ENCODE data around the gene MACROD2. TPM values are rescaled to one million over a fixed set of nuclear protein-coding genes. Genes with fewer than 3 reads are reported as not detected.

MACROD2 gene
- total RNA-seq, 1 experiment from 2014 or later, result 1.6 TPM

GRCh38 chr20:14751191-14751590 is 755.9 kb downstream of the MACROD2 start:
- Histone ChIP-seq H3K79me1 (ENCODE audit: insufficient read depth, low read depth, low read length, poor library complexity, severe bottlenecking) (no peaks in the 10 kb centered on the region), H2BK120ac (ENCODE audit: low read depth, low read length, poor library complexity, severe bottlenecking) (no peak overlapping the region), H4K5ac (ENCODE audit: insufficient read length, low read depth, low read length) (no peak overlapping the region), H3K23ac (ENCODE audit: insufficient read length, low read depth, low read length) (no peak overlapping the region), H3K4ac (ENCODE audit: low read depth, low read length) (no peak overlapping the region), H3K56ac (ENCODE audit: insufficient read length, low read depth, low read length) (no peak overlapping the region), H2AFZ (ENCODE audit: low read length) (no peak overlapping the region), H2BK5ac (ENCODE audit: insufficient read length, low read length) (no peak overlapping the region), H3K4me2 (ENCODE audit: insufficient read depth, insufficient read length, low read length) (no peak overlapping the region), H2BK20ac (ENCODE audit: low read depth, low read length, poor library complexity, severe bottlenecking) (no peak overlapping the region), H4K20me1 (ENCODE audit: control insufficient read depth, insufficient read depth, insufficient read length) (no peaks in the 10 kb centered on the region), H3K9ac (ENCODE audit: extremely low read depth, insufficient read length, low read length) (no peak overlapping the region), H3T11ph (ENCODE audit: low read length) (no peak overlapping the region), H2BK15ac (ENCODE audit: low read depth, low read length) (no peak overlapping the region), H2BK12ac (ENCODE audit: insufficient read length, low read depth, low read length) (no peak overlapping the region), H3K27ac (ENCODE audit: insufficient read length, low read depth, low read length) (no peak overlapping the region), H3K14ac (ENCODE audit: insufficient read depth, low read length) (no peak overlapping the region), H3K4me1 (ENCODE audit: insufficient read depth, low read length) (no peaks in the 10 kb centered on the region), H3K23me2 (ENCODE audit: insufficient read length, low read depth, low read length, poor library complexity, severe bottlenecking) (no peaks in the 10 kb centered on the region), H3K27me3 (ENCODE audit: insufficient read depth, low read length) (no peaks in the 10 kb centered on the region), H2AK5ac (ENCODE audit: insufficient read length, low read length) (no peak overlapping the region), H3K9me3 (ENCODE audit: control insufficient read depth, low read depth, low read length) (no peaks in the 10 kb centered on the region), H4K8ac (replicated peaks; ENCODE audit: insufficient read length, low read depth, low read length) (no peak overlapping the region), H3K79me2 (ENCODE audit: insufficient read depth, low read length) (no peaks in the 10 kb centered on the region), H4K91ac (ENCODE audit: insufficient read length, low read depth, low read length) (no peak overlapping the region), H3K18ac (ENCODE audit: insufficient read length, low read depth, low read length) (no peak overlapping the region)
- H3K4me3 Mint-ChIP-seq, result no peak overlapping the region
- no CpG with 5 or more reads among the region's 1 CpG for WGBS (ENCODE audit: extremely low coverage, insufficient read length, low lambda C conversion rate)
- H3K4me1 Mint-ChIP-seq, result peaks cover under 1% of the 10 kb centered on the region in 2 experiments; a peak in 2 of 4 replicates
- no peaks in the 10 kb centered on the region for H3K9me3 Mint-ChIP-seq
- H3K27ac Mint-ChIP-seq, result no peak overlapping the region
- TF ChIP-seq CTCF (conservative IDR thresholded peaks at IDR 0.05), result no peak
- H3K36me3 Mint-ChIP-seq (ENCODE audit: insufficient read depth in 1 of 3, low read depth in 3 of 3), result no peaks in the 10 kb centered on the region
- no peaks in the 10 kb centered on the region for H3K27me3 Mint-ChIP-seq (ENCODE audit: low read depth)
- DNase-seq, result no peak

All from H9 (cell line).